IMR-90 (cell line): ENCODE measurements around the gene SCYGR4. TPM values are rescaled to one million over a fixed set of nuclear protein-coding genes. Genes with fewer than 3 reads are reported as not detected.

ENCODE experiments used
- ATAC-seq: fragments of 200-7000 bp; cut with Tn5 transposase; 2 replicates; pipeline ENCODE4 v1.9.1; 2020; ENCODE audit warnings: low read depth, mild to moderate bottlenecking, moderate library complexity
- BruUV-seq: library from RNA; stranded (reverse); fragments of 400-500 nt; replicated peaks from 2 replicates; lab custom pipeline; 2021; lab: Mats Ljungman, UMichigan
- CTCF ChIA-PET: fragments of 300-600 bp; formaldehyde crosslinking; extraction: SDS; loops from one replicate; lab custom pipeline; 2021; ENCODE audit warnings: antibody characterized with exemption; lab: Yijun Ruan, JAX
- POLR2A ChIA-PET: fragments of 300-600 bp; sonication (Branson Sonifier 250); formaldehyde crosslinking; loops from one replicate; lab custom pipeline; 2022; ENCODE audit warnings: antibody characterized with exemption; ENCODE audit not compliant: unreplicated experiment; lab: Charles Lee
- DNase-seq: peaks from one replicate; pipeline ENCODE4 v3.0.0; 2013
- H2AFZ ChIP-seq: replicated peaks from 2 replicates; pipeline ENCODE3; 2013; ENCODE audit warnings: low read length, mild to moderate bottlenecking; ENCODE audit not compliant: poor library complexity
- H2AK5ac ChIP-seq: 2 replicates; pipeline ENCODE4 v1.6.1; 2013; ENCODE audit warnings: low read depth, low read length, inconsistent platforms
- H2AK9ac ChIP-seq: replicated peaks from 2 replicates; pipeline ENCODE3; 2013; ENCODE audit warnings: mild to moderate bottlenecking, low read depth, low read length, moderate library complexity; ENCODE audit not compliant: poor library complexity
- H2BK120ac ChIP-seq: 2 replicates; pipeline ENCODE4 v1.6.1; 2013; ENCODE audit warnings: low read depth, low read length, inconsistent platforms
- H2BK15ac ChIP-seq: 3 replicates; pipeline ENCODE4 v1.6.1; 2013; ENCODE audit warnings: low read depth, low read length, inconsistent platforms
- H2BK20ac ChIP-seq: 2 replicates; pipeline ENCODE4 v1.6.1; 2013; ENCODE audit warnings: low read depth, mild to moderate bottlenecking, inconsistent platforms, low read length, moderate library complexity
- H2BK5ac ChIP-seq: 2 replicates; pipeline ENCODE4 v1.6.1; 2013; ENCODE audit warnings: mild to moderate bottlenecking, low read depth, low read length, inconsistent platforms; ENCODE audit not compliant: poor library complexity, severe bottlenecking
- H3K14ac ChIP-seq: replicated peaks from 2 replicates; pipeline ENCODE4 v1.6.1; 2013; ENCODE audit warnings: low read depth, low read length, inconsistent platforms
- H3K18ac ChIP-seq: 2 replicates; pipeline ENCODE4 v1.6.1; 2013; ENCODE audit warnings: low read depth, low read length, control low read depth
- H3K23ac ChIP-seq: 2 replicates; pipeline ENCODE4 v1.6.1; 2013; ENCODE audit warnings: low read depth, low read length, inconsistent platforms
- H3K27ac ChIP-seq: 2 replicates; pipeline ENCODE4 v1.5.1; 2013; ENCODE audit warnings: mild to moderate bottlenecking, control low read depth, low read length; ENCODE audit not compliant: insufficient read depth
- H3K27me3 ChIP-seq: 2 replicates; pipeline ENCODE4 v1.6.1; 2013; ENCODE audit warnings: low read length; ENCODE audit not compliant: control insufficient read depth, insufficient read depth
- H3K36me3 ChIP-seq: 2 replicates; pipeline ENCODE4 v1.6.1; 2013; ENCODE audit warnings: low read length, mixed read lengths; ENCODE audit not compliant: control insufficient read depth, insufficient read depth
- H3K4ac ChIP-seq: 2 replicates; pipeline ENCODE4 v1.6.1; 2013; ENCODE audit warnings: low read depth, low read length, inconsistent platforms
- H3K4me1 ChIP-seq: 2 replicates; pipeline ENCODE4 v1.6.1; 2013; ENCODE audit warnings: low read length, mixed read lengths; ENCODE audit not compliant: control insufficient read depth, insufficient read depth
- H3K4me2 ChIP-seq: 2 replicates; pipeline ENCODE4 v1.6.1; 2013; ENCODE audit warnings: low read depth, mild to moderate bottlenecking, control low read depth, low read length, moderate library complexity
- H3K4me3 ChIP-seq: 2 replicates; pipeline ENCODE4 v1.5.1; 2013; ENCODE audit warnings: low read depth, mild to moderate bottlenecking, control low read depth, low read length, moderate library complexity; ENCODE audit not compliant: insufficient read depth
- H3K56ac ChIP-seq: 2 replicates; pipeline ENCODE4 v1.6.1; 2013; ENCODE audit warnings: low read length, inconsistent platforms; ENCODE audit not compliant: insufficient read depth; ENCODE audit errors: extremely low read depth
- H3K79me1 ChIP-seq, 2 experiments: 2 replicates each; pipeline ENCODE4 v1.6.1; 2013; ENCODE audit warnings: low read length in 2 of 2, inconsistent platforms in 1 of 2, low read depth in 1 of 2
- H3K9ac ChIP-seq: 2 replicates; pipeline ENCODE4 v1.6.1; 2013; ENCODE audit warnings: low read depth, low read length, control low read depth
- H3K9me1 ChIP-seq: 2 replicates; pipeline ENCODE4 v1.6.1; 2013; ENCODE audit warnings: low read length, inconsistent platforms; ENCODE audit not compliant: insufficient read depth
- H3K9me3 ChIP-seq: 2 replicates; pipeline ENCODE4 v1.6.1; 2013; ENCODE audit warnings: low read length; ENCODE audit not compliant: control insufficient read depth, insufficient read depth
- H4K20me1 ChIP-seq: 2 replicates; pipeline ENCODE4 v1.6.1; 2013; ENCODE audit warnings: low read length, inconsistent platforms; ENCODE audit not compliant: insufficient read depth
- H4K5ac ChIP-seq: 2 replicates; pipeline ENCODE4 v1.6.1; 2013; ENCODE audit warnings: mild to moderate bottlenecking, low read depth, low read length, control low read depth
- H4K8ac ChIP-seq, 2 experiments: 2 replicates each; pipeline ENCODE4 v1.6.1; 2013; ENCODE audit warnings: low read depth in 2 of 2, low read length in 2 of 2, control low read depth in 1 of 2, inconsistent platforms in 1 of 2
- H4K91ac ChIP-seq: 2 replicates; pipeline ENCODE4 v1.6.1; 2013; ENCODE audit warnings: low read depth, low read length, inconsistent platforms; ENCODE audit not compliant: insufficient read depth
- CTCF ChIP-seq: conservative IDR thresholded peaks from 2 replicates; pipeline ENCODE4 v1.5.1; 2012; ENCODE audit warnings: mild to moderate bottlenecking, low read depth, low read length, improper control_type of control experiment
- FOS ChIP-seq: fragments of 150-350 bp; IDR thresholded peaks from 2 replicates; pipeline ENCODE4 v1.6.1; 2016; ENCODE audit warnings: low read depth, low read length
- RCOR1 ChIP-seq: IDR thresholded peaks from 2 replicates; pipeline ENCODE4 v1.6.1; 2012; ENCODE audit warnings: mild to moderate bottlenecking, low read length, improper control_type of control experiment; ENCODE audit not compliant: insufficient replicate concordance
- dilution Hi-C: fragments of 300-500 bp; cut with HindIII; formaldehyde crosslinking; loops from one replicate; pipeline ENCODE4 v1.14.3; 2018; ENCODE audit warnings: low sequenced_read_pairs; ENCODE audit not compliant: unreplicated experiment
- in situ Hi-C: fragments of 300-500 bp; cut with MboI; formaldehyde crosslinking; loops from 3 replicates; pipeline ENCODE4 v1.14.3; 2019; ENCODE audit warnings: low sequenced_read_pairs, inconsistent platforms, mixed read lengths
- intact Hi-C: fragments of 100-400 bp; cut with micrococcal nuclease; formaldehyde crosslinking; loops from 2 replicates; pipeline ENCODE4 v1.10.0; 2022
- polyA plus RNA-seq, 3 experiments: library from polyadenylated mRNA; depleted of rRNA; stranded (reverse); fragments of >200 nt; gene quantifications; 2 replicates each; pipeline ENCODE4 v1.2.3, GENCODE V29; 2012; ENCODE audit warnings: low replicate concordance in 1 of 3
- total RNA-seq: library from RNA; depleted of rRNA; stranded (reverse); fragments of >200 nt; gene quantifications from 2 replicates; pipeline ENCODE4 v1.2.3, GENCODE V29; 2012
- TF ChIP-seq, protein P1 (sequence below): fragments of 150-350 bp; IDR thresholded peaks from 2 replicates; pipeline ENCODE4 v1.6.1; 2016; ENCODE audit warnings: low read depth, mild to moderate bottlenecking, low read length, moderate library complexity, borderline replicate concordance

Gene SCYGR4
- total and polyA plus RNA-seq, 2 of the 4 experiments (the other 2 are of a cell fraction), result not detected

DNA sequence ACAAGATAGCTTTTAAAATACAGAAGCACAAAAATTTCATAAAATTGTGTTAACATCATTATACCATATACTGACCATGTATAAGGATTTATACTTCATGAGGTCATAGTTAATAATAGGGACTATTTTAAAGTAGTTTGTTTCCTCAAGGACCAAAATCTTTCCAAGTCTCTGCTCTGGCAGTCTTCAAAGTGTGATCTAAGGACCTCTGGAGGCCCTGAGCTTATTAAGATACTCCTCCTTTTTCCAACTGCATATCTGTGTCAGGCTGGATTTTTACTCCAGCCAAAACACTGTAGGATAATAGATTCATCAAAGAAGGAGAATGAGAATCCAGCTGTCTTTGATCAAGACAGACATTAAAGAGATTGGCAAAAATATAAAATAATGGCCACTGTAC, 20.3 kb upstream of the SCYGR4 start:
- Histone ChIP-seq H4K91ac (no peak overlapping the region), H2AK9ac (no peak overlapping the region), H2BK20ac (no peak overlapping the region), H3K14ac (no peak overlapping the region), H3K4me2 (no peak overlapping the region), H3K27ac (no peak overlapping the region), H2BK5ac (no peak overlapping the region), H3K18ac (no peak overlapping the region), H3K9me3 (no peaks in the 10 kb centered on the region), H3K4ac (no peak overlapping the region), H3K79me1 (no peaks in the 10 kb centered on the region), H3K9me1 (no peaks in the 10 kb centered on the region), H4K20me1 (no peaks in the 10 kb centered on the region), H2BK15ac (no peak overlapping the region), H3K9ac (no peak overlapping the region), H3K4me1 (no peaks in the 10 kb centered on the region), H4K5ac (no peak overlapping the region), H4K8ac (no peak overlapping the region), H2AK5ac (no peak overlapping the region), H3K4me3 (no peak overlapping the region), H3K36me3 (no peaks in the 10 kb centered on the region), H2AFZ (no peak overlapping the region), H3K56ac (no peak overlapping the region), H3K23ac (no peak overlapping the region), H3K27me3 (peaks cover 2% of the 10 kb centered on the region; the same call in 1 of the 2 replicates), H2BK120ac (no peak overlapping the region)
- ChIA-PET POLR2A (no interaction called here), CTCF (interaction anchor here (1.0 kb wide), 1 partner anchor 12 kb away, joined by 6 read pairs; no protein-coding TSS in a partner anchor)
- TF ChIP-seq RCOR1 (no peak), CTCF (no peak), FOS (no peak)
- TF ChIP-seq, protein P1, sequence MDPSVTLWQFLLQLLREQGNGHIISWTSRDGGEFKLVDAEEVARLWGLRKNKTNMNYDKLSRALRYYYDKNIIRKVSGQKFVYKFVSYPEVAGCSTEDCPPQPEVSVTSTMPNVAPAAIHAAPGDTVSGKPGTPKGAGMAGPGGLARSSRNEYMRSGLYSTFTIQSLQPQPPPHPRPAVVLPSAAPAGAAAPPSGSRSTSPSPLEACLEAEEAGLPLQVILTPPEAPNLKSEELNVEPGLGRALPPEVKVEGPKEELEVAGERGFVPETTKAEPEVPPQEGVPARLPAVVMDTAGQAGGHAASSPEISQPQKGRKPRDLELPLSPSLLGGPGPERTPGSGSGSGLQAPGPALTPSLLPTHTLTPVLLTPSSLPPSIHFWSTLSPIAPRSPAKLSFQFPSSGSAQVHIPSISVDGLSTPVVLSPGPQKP, result no peak
- no peak for DNase-seq
- intact Hi-C loops (no loop called here), in situ Hi-C loops (no loop called here), dilution Hi-C loops (no loop called here)
- ATAC-seq, result no peak
- BruUV-seq, result no TSS peak
